HepG2 (cell line): ENCODE data around the gene C1orf35. TPM values are rescaled to one million over a fixed set of nuclear protein-coding genes. Genes with fewer than 3 reads are reported as not detected.

ENCODE experiments used
- CCDC6 ChIP-seq: sonication (generic); formaldehyde crosslinking; IDR thresholded peaks from 2 replicates; pipeline ENCODE4 v1.8.1; 2022; ENCODE audit warnings: mild to moderate bottlenecking, missing genetic modification reagents, moderate library complexity
- GATA4 ChIP-seq: sonication (generic); IDR thresholded peaks from 2 replicates; pipeline ENCODE4 v1.6.1; 2016; ENCODE audit warnings: antibody characterized with exemption, low read depth, borderline replicate concordance
- GLMP ChIP-seq: sonication (generic); formaldehyde crosslinking; IDR thresholded peaks from 2 replicates; pipeline ENCODE4 v1.9.0; 2021; ENCODE audit warnings: missing genetic modification reagents, mild to moderate bottlenecking, borderline replicate concordance
- HNRNPK ChIP-seq: fragments of 200-400 bp; formaldehyde crosslinking; IDR thresholded peaks from 2 replicates; pipeline ENCODE4 v1.6.1; 2018; ENCODE audit warnings: low read length, low read depth, moderate library complexity, mild to moderate bottlenecking; ENCODE audit not compliant: poor library complexity, severe bottlenecking
- KDM3A ChIP-seq: IDR thresholded peaks from 2 replicates; pipeline ENCODE4 v1.6.1; 2018; ENCODE audit warnings: low read depth, missing compliant biosample characterization
- NR2C2 ChIP-seq: sonication (generic); formaldehyde crosslinking; IDR thresholded peaks from 2 replicates; pipeline ENCODE4 v1.4.0; 2020; ENCODE audit warnings: missing genetic modification reagents, mild to moderate bottlenecking, moderate library complexity, borderline replicate concordance
- PAF1 ChIP-seq: IDR thresholded peaks from 2 replicates; pipeline ENCODE4 v1.6.1; 2016; ENCODE audit warnings: missing genetic modification reagents, missing compliant biosample characterization
- PAXIP1 ChIP-seq: sonication (generic); formaldehyde crosslinking; conservative IDR thresholded peaks from 2 replicates; pipeline ENCODE4 v1.4.0; 2020; ENCODE audit warnings: mild to moderate bottlenecking, missing genetic modification reagents, moderate library complexity
- PHF5A ChIP-seq: IDR thresholded peaks from one replicate; pipeline ENCODE4 v1.6.1; 2018; ENCODE audit warnings: low read depth, missing genetic modification reagents; ENCODE audit not compliant: unreplicated experiment
- RERE ChIP-seq: IDR thresholded peaks from 2 replicates; pipeline ENCODE4 v1.6.1; 2016; ENCODE audit warnings: low read depth, missing genetic modification reagents, missing compliant biosample characterization
- XBP1 ChIP-seq: sonication (generic); formaldehyde crosslinking; IDR thresholded peaks from 2 replicates; pipeline ENCODE4 v1.5.0; 2020; ENCODE audit warnings: missing genetic modification reagents
- ZFAT ChIP-seq: sonication (generic); formaldehyde crosslinking; conservative IDR thresholded peaks from 2 replicates; pipeline ENCODE4 v1.8.1; 2023; ENCODE audit warnings: missing genetic modification reagents, inconsistent platforms
- ZNF281 ChIP-seq: sonication (generic); formaldehyde crosslinking; IDR thresholded peaks from 2 replicates; pipeline ENCODE4 v1.4.0; 2020; ENCODE audit warnings: missing genetic modification reagents, borderline replicate concordance
- ZNF44 ChIP-seq: sonication (generic); formaldehyde crosslinking; IDR thresholded peaks from 2 replicates; pipeline ENCODE4 v1.5.1; 2020; ENCODE audit warnings: mild to moderate bottlenecking, missing genetic modification reagents
- ZNF552 ChIP-seq: sonication (generic); formaldehyde crosslinking; IDR thresholded peaks from 2 replicates; pipeline ENCODE4 v1.9.0; 2022; ENCODE audit warnings: missing genetic modification reagents, mild to moderate bottlenecking, borderline replicate concordance
- polyA plus RNA-seq, 8 experiments: library from polyadenylated mRNA; depleted of rRNA in 3 of 8; stranded (reverse) in 7 of 8; unstranded in 1 of 8; fragments of >200 nt; fragmentation: Illumina TruSeq in 4 of 8; extraction: Trizol in 4 of 8; gene quantifications; 2 replicates each; pipeline versions ENCODE4 v1.2.1 to v1.2.3, GENCODE V29; 2011 to 2016; ENCODE audit warnings: low read depth in 4 of 8, missing spikeins in 1 of 8, mixed read lengths in 1 of 8; ENCODE audit not compliant: insufficient read depth in 1 of 8
- total RNA-seq, 5 experiments: library from RNA; depleted of rRNA; stranded (reverse); fragments of >200 nt; fragmentation: Illumina TruSeq; extraction: Trizol; gene quantifications; 2 replicates each; pipeline ENCODE4 v1.2.3, GENCODE V29; 2016; ENCODE audit warnings: low read depth in 1 of 5

Gene C1orf35
- total and polyA plus RNA-seq, 2 of the 13 experiments (the other 11 are each of a cell fraction or from before 2014, with no cell fraction given), result 8.1 to 19.3 TPM

GRCh38 chr1:228102791-228103620 is at the start of gene C1orf35 (continued):
- TF ChIP-seq NR2C2 (peak; percentile 94), CCDC6 (CRISPR knock-in tag) (peak; percentile 89), ZNF552 (no peak), PAF1 (CRISPR knock-in tag) (no peak), GATA4 (no peak), KDM3A (CRISPR knock-in tag) (peak; percentile 83), ZNF281 (no peak), XBP1 (CRISPR knock-in tag) (0 out of 2 replicates have a peak, but pooled peaks have one; percentile 26), PAXIP1 (CRISPR knock-in tag) (peak; percentile 39; the same call in 1 of the 2 replicates), PHF5A (peak; percentile 76), ZFAT (no peak), ZNF44 (CRISPR knock-in tag) (0 out of 2 replicates have a peak, but pooled peaks have one; percentile 37), HNRNPK (no peak), RERE (no peak), GLMP (CRISPR knock-in tag) (no peak)
